Astrocyte of the cerebellum (primary cell): ENCODE data around the gene SELENOO.

Source experiments
- DNase-seq: peaks from one replicate; pipeline ENCODE4 v3.0.0-alpha.2; 2011; ENCODE audit warnings: low read depth
- H3K4me3 ChIP-seq: 2 replicates; pipeline ENCODE4 v1.5.1; 2011; ENCODE audit warnings: mild to moderate bottlenecking, low read depth, low read length, moderate library complexity
- in situ Hi-C: cut with HindIII; loops from 2 replicates; pipeline ENCODE4 v1.10.0; 2017; ENCODE audit warnings: low sequenced_read_pairs
- TF ChIP-seq, protein P1 (sequence below): IDR thresholded peaks from 2 replicates; pipeline ENCODE4 v1.5.1; 2012; ENCODE audit warnings: low read length, low read depth, moderate library complexity, mild to moderate bottlenecking; ENCODE audit errors: missing control alignments

SELENOO gene

DNA sequence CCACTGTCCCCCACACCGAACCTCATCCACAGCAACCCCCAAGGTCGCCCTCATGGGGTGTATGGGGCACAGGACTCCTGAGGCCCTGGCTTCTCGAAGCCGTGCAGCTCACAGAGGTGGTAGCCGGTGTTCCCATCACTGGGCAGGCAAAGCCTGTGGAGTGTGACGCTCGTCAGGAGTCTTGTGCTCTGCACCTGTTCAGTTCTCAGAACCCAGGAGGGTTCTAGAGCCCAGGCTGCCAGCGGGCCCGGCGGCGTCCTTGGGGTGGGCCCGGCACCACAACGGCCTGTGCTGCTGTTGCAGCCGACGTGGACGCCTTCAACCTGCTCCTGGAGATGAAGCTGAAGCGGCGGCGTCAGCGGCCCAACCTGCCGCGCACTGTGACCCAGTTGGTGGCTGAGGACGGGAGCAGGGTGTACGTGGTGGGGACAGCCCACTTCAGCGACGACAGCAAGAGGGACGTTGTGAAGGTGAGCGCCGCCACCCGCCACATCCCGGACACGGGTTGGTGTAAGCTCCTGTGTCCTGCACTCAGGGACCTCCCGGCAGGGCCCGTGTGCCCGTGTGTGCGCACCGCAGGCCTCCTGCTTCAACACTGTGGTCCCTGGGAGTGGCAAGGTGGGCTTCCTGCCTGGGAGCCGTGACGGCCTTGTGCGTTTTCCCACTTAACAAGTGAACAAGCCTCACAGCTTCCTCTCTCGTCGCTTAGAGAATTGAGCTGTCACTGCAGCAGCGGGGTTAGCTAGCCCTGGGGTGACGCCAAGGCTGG lies 6.6 kb upstream of the SELENOO start:
- in situ Hi-C loops: no loop called here
- no peak for DNase-seq
- no peak overlapping the region for H3K4me3 ChIP-seq
- TF ChIP-seq, protein P1, sequence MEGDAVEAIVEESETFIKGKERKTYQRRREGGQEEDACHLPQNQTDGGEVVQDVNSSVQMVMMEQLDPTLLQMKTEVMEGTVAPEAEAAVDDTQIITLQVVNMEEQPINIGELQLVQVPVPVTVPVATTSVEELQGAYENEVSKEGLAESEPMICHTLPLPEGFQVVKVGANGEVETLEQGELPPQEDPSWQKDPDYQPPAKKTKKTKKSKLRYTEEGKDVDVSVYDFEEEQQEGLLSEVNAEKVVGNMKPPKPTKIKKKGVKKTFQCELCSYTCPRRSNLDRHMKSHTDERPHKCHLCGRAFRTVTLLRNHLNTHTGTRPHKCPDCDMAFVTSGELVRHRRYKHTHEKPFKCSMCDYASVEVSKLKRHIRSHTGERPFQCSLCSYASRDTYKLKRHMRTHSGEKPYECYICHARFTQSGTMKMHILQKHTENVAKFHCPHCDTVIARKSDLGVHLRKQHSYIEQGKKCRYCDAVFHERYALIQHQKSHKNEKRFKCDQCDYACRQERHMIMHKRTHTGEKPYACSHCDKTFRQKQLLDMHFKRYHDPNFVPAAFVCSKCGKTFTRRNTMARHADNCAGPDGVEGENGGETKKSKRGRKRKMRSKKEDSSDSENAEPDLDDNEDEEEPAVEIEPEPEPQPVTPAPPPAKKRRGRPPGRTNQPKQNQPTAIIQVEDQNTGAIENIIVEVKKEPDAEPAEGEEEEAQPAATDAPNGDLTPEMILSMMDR: no peak

DNA sequence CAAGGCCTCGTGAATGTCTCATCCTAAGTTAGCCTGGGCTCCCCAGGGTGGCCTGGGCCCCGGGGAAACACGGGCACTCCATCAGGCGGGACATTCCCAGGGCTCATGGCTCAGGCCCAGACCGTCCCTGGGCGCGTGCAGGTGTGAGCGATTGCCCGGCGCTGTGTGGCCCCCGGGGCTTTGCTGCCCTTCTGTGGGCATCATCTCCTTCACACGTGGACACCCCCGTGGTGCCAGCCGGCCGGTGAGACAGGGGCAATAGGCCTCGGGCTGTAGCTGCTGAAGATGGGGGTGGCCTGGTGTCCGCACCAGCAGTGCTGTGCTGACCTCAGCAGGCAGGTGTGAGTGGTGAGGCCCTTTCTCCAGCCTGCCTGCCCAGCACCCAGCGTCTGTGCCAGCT lies 4.6 kb upstream of the SELENOO start:
- H3K4me3 ChIP-seq: no peak overlapping the region
- TF ChIP-seq, protein P1: no peak
- no peak for DNase-seq
- in situ Hi-C loops: no loop called here

DNA sequence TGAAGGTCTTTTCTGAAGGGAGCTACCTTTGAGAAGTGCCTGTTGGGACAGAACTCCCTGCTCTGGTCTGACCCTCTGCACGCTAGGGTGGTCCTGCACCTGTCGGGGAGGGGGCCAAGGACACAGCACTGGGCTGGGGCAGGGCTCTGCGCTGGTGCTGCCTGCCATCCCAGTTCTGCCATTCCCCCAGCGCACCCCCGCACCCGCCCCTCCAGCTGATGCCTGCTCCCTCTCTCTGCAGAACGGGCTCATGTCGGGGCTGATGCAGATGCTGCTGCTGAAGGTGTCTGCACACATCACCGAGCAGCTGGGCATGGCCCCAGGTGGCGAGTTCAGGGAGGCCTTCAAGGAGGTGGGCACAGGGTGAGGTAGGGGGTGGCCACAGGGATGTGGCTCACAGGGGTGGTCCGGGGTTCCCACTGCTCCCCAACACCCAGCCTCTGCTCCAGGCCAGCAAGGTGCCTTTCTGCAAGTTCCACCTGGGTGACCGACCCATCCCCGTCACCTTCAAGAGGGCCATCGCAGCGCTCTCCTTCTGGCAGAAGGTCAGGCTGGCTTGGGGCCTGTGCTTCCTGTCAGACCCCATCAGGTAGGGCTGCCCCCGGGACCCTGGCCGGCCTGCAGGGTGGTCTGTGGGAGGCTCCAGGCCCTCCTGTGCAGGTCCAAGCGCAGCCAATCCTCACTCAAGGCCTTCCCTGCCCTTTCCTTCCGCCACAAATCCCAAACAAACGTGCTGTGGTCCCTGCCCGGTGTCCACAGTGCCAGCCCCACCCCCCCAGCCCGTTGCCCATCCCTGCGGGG lies 3.6 kb upstream of the SELENOO start:
- TF ChIP-seq, protein P1: no peak
- in situ Hi-C loops: no loop called here
- no peak overlapping the region for H3K4me3 ChIP-seq
- no peak for DNase-seq

DNA sequence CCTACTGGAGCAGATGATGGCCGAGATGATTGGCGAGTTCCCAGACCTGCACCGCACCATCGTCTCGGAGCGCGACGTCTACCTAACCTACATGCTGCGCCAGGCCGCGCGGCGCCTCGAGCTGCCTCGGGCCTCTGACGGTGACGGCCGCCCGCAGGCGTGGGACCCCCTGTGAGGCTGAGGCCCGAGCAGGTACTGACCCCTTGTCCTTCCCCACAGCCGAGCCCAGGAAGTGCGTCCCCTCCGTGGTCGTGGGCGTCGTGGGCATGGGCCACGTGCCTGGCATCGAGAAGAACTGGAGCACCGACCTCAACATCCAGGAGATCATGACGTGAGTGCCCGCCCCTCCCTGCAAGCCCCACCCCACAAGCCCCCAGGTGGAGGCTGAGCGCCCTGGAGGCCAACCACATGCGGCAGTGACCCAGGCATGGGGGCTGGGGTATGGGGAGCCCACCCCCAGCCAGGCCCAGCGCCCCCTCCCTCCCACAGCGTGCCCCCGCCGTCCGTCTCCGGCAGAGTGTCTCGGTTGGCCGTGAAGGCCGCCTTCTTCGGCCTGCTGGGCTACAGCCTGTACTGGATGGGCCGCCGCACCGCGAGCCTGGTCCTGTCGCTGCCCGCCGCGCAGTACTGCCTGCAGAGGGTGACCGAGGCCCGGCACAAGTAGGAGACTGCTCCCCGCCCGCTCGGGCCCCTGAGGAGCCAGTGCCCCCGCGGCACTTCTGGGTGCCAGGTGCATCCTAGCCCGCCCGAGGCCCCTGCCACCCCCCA lies 2.8 kb upstream of the SELENOO start:
- no peak for DNase-seq
- in situ Hi-C loops: no loop called here
- TF ChIP-seq, protein P1: no peak
- no peak overlapping the region for H3K4me3 ChIP-seq

DNA sequence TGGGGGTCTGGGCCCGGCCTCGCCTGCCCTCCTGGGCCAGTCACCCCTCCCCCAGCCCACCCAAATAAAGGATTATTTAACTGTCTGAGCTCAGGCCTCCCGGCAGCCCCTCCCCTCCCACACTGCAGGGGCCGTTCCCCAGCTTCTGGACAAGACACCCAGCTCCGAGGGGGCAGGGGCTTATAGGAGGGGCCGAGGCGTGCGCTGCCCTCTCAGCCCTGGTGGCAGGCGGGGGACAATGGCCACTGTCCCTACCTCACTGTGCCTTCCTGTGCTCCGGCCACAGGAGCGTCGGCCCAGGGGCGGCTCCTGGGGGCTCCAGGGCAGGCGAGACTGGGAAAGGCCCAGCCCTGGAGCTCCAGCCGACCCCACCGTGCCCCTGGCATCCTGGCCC lies 2.2 kb upstream of the SELENOO start:
- in situ Hi-C loops: no loop called here
- H3K4me3 ChIP-seq: no peak overlapping the region
- no peak for DNase-seq
- TF ChIP-seq, protein P1: no peak

DNA sequence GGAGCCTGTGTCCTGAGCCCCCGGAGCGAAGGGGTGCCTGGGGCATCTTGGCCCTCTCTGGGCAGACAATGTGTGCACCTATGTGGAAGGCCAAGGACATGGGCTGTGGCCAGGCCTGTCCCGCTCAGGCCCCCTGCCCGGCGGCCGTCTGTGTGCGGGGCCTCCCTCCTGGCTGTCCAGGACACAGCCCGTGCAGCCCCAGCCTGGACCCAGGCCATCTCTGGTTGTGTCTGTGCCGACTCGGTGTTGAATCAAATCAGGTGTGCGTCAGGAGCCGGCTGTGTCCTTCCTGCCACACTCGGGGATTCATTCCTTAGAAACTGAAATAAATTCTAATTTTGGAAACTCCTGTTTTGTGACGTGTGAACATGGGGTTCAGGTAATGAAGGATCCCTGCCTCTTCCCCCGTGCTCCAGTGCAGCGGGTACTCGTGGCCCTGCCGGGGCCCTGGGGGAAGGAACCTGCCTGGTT lies 1.5 kb upstream of the SELENOO start:
- peak overlapping the region; percentile 64 for H3K4me3 ChIP-seq
- in situ Hi-C loops: no loop called here
- no peak for DNase-seq
- TF ChIP-seq, protein P1: no peak
